ENCODE measurements around the gene SCCPDH. TPM values are rescaled to one million over a fixed set of nuclear protein-coding genes. Genes with fewer than 3 reads are reported as not detected.

The SCCPDH gene
- total RNA-seq, 6 experiments from 2014 or later, result 21.3 to 27.2 (median 25.6) TPM

- Mint-ChIP-seq H3K27ac (no peak overlapping the region), H3K4me3 (no peak overlapping the region), H3K27me3 (ENCODE audit: insufficient read depth) (peaks cover 7% of the 10 kb centered on the region), H3K4me1 (ENCODE audit: low read depth) (peaks cover 16% of the 10 kb centered on the region), H3K36me3 (ENCODE audit: low read depth) (no peaks in the 10 kb centered on the region), H3K9me3 (peaks cover 10% of the 10 kb centered on the region)
- TF ChIP-seq CTCF (IDR thresholded peaks at IDR 0.05), result no peak
- no peak for DNase-seq
These were observed 65.5 kb downstream of the SCCPDH start for GRCh38 chr1:246789454-246790339.

GRCh38 chr1:246790364-246790763, 66.2 kb downstream of the SCCPDH start:
- H3K36me3 Mint-ChIP-seq (ENCODE audit: low read depth), result no peaks in the 10 kb centered on the region
- peaks cover 7% of the 10 kb centered on the region for H3K9me3 Mint-ChIP-seq
- H3K4me1 Mint-ChIP-seq (ENCODE audit: low read depth), result peaks cover 16% of the 10 kb centered on the region
- H3K27ac Mint-ChIP-seq, result no peak overlapping the region
- no peak overlapping the region for H3K4me3 Mint-ChIP-seq
- no peak for DNase-seq
- H3K27me3 Mint-ChIP-seq (ENCODE audit: insufficient read depth), result peaks cover 7% of the 10 kb centered on the region
- TF ChIP-seq CTCF (IDR thresholded peaks at IDR 0.05), result no peak

GRCh38 chr1:246790833-246791232, 66.6 kb downstream of the SCCPDH start:
- Mint-ChIP-seq H3K4me3 (no peak overlapping the region), H3K9me3 (peaks cover 2% of the 10 kb centered on the region), H3K4me1 (ENCODE audit: low read depth) (peaks cover 19% of the 10 kb centered on the region), H3K27me3 (ENCODE audit: insufficient read depth) (peaks cover 7% of the 10 kb centered on the region), H3K36me3 (ENCODE audit: low read depth) (no peaks in the 10 kb centered on the region), H3K27ac (no peak overlapping the region)
- no peak for DNase-seq
- no peak for TF ChIP-seq CTCF (IDR thresholded peaks at IDR 0.05)

- Mint-ChIP-seq H3K27me3 (ENCODE audit: insufficient read depth) (peaks cover 7% of the 10 kb centered on the region), H3K9me3 (no peaks in the 10 kb centered on the region; the same call in 1 of the 2 replicates), H3K27ac (no peak overlapping the region), H3K36me3 (ENCODE audit: low read depth) (no peaks in the 10 kb centered on the region), H3K4me3 (no peak overlapping the region), H3K4me1 (ENCODE audit: low read depth) (peaks cover 19% of the 10 kb centered on the region)
- DNase-seq, result no peak
- TF ChIP-seq CTCF (IDR thresholded peaks at IDR 0.05), result no peak
These were observed 67.2 kb downstream of the SCCPDH start for GRCh38 chr1:246791303-246791918.

- H3K27me3 Mint-ChIP-seq (ENCODE audit: insufficient read depth), result peaks cover 7% of the 10 kb centered on the region
- peaks cover 19% of the 10 kb centered on the region for H3K4me1 Mint-ChIP-seq (ENCODE audit: low read depth)
- TF ChIP-seq CTCF (IDR thresholded peaks at IDR 0.05), result no peak
- H3K4me3 Mint-ChIP-seq, result no peak overlapping the region
- no peak for DNase-seq
- no peak overlapping the region for H3K27ac Mint-ChIP-seq
- no peaks in the 10 kb centered on the region for H3K36me3 Mint-ChIP-seq (ENCODE audit: low read depth)
- no peaks in the 10 kb centered on the region for H3K9me3 Mint-ChIP-seq
These were observed 68.4 kb downstream of the SCCPDH start for GRCh38 chr1:246792603-246793002.
